GM19238 (cell line): Measurements from ENCODE around the gene PLEK2.

Experiments used
- DNase-seq: peaks from one replicate; pipeline ENCODE4 v3.0.0; 2011; ENCODE audit warnings: low spot score; ENCODE audit not compliant: insufficient read length

PLEK2 gene

GRCh38 chr14:67397536-67397935 is 14.4 kb downstream of the PLEK2 start:
- DNase-seq, result no peak

- no peak for DNase-seq
Measured at GRCh38 chr14:67396381-67396970, 15.5 kb downstream of the PLEK2 start.

- DNase-seq, result no peak
Measured at GRCh38 chr14:67395876-67396189, 16.1 kb downstream of the PLEK2 start.

DNA sequence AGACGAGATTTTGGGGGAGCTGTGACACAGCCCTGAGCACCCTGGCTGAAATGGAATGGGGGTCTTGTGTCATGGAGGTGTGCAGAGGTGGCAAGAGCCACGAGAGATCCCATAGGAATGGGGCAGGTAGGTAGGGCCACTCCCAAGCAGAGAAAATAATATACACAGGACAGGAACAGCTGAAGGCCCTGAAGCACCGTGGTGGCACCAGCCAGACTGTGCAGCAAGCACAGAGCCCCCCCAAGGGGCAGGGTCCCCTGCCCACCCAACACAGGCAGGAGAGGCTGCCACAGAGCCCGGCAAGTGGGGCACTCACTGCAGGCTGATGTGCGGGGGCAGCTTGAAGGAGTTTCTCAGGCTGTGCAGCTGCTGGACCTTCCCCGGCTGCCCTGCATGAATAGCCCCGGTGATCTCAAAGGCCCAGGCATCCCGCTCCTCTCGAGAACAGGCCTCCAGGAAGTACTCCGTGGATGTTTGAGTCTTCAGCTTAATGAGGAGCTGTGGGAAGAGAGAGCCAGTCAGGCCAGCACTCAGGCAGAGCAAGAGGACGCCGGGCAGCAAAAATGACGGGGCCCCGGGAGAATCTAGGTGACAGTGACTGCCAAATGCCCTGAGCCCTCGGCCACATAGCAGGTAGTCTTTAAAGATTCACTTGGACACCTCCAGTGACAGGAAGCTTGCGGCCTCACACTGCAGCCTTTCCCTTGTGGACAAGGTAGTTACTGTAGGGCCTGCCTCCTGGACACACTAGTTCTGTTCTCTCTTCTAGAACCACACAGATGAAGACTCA is 16.7 kb downstream of the PLEK2 start:
- no peak for DNase-seq

- DNase-seq, result no peak
Measured at GRCh38 chr14:67393689-67394088, 18.3 kb downstream of the PLEK2 start.

DNA sequence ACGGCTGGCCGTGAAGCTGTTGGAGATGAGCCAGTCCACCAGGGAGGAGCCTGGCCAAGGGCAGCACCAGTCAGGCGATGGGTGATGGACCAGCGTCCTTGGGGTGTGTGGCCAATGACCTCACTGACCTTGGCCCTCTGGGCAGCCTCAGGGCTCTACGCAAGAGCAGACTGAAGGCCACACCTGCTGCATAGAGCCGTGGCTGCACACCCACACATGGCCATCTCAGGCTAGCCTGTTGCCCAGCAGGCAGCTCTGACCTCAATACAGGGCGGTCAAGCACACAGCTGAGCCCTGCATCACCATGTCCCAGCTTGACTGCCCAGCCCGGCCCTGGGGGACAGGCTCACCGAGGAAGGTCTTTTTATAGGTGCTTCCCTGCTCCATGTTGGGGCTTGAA is 19.2 kb downstream of the PLEK2 start:
- no peak for DNase-seq

DNA sequence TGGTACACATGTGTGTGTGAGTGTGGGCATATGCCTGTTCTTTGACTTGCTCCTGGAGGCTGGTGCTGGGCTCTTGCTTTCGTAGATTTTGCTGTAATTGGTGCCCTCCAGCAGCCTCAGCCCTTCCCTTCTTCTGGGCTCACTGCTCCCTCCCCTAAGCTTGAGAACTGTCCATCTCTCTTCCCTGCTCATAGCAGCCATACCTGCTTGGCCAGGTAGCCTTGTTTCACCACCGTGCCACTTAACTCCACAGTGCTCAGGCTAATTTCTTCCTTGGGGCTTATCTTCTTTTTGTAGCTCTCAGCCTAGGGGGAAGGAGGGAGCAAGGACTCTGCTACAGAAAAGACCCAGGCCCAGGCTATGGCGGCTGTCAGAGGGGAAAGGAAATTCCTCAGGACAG is 19.8 kb downstream of the PLEK2 start:
- no peak for DNase-seq

DNA sequence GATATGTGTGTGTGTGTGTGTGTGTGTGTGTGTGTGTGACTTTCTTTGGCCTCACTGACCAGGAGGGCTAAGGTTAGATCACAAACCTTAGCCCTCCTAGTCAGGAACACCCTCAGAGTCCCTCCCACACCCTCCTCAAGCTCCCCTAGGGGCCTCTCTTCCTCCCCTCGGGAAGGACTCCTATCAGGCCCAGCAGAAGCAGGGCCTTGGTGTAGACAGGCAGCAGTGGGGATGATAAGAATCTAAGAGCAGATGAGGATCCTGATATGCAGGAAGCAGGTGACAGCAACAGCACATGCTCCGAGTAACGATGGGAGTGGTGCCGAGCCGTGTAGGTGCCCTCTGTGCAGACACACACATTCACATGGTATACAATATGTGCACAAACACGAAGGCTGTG is 20.7 kb downstream of the PLEK2 start:
- no peak for DNase-seq

GRCh38 chr14:67389811-67390534 is 22.0 kb downstream of the PLEK2 start:
- no peak for DNase-seq

DNA sequence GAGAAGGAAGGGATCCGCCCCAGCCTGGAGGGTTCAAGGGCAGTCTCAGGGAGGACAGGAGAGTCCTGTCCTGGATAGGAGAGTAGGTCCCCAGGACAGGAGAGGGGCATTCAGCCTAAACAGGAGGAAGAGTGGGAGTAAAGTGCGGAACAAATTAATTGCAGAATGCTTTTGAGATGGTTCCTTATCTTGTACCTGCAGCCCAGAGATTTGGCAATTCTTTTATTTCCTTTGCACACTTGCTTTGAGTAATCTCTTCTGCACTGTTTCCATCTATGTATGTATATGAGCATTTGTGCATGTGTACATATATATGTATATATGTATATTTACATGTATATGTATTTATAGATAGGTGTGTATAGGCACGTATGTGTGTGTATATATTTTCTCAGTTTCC is 22.7 kb downstream of the PLEK2 start:
- no peak for DNase-seq

- DNase-seq, result no peak
Measured at GRCh38 chr14:67387195-67387594, 24.8 kb downstream of the PLEK2 start.

GRCh38 chr14:67385618-67386017 is 26.3 kb downstream of the PLEK2 start:
- DNase-seq, result no peak

GRCh38 chr14:67385120-67385519 is 26.8 kb downstream of the PLEK2 start:
- DNase-seq, result no peak

- no peak for DNase-seq
Measured at GRCh38 chr14:67377916-67378315, 34.0 kb downstream of the PLEK2 start.

- DNase-seq, result no peak
Measured at GRCh38 chr14:67373347-67373746, 38.6 kb downstream of the PLEK2 start.

- no peak for DNase-seq
Measured at GRCh38 chr14:67372833-67373232, 39.1 kb downstream of the PLEK2 start.

GRCh38 chr14:67371247-67372148 is 40.5 kb downstream of the PLEK2 start:
- no peak for DNase-seq

GRCh38 chr14:67370830-67371229 is 41.1 kb downstream of the PLEK2 start:
- DNase-seq, result no peak

DNA sequence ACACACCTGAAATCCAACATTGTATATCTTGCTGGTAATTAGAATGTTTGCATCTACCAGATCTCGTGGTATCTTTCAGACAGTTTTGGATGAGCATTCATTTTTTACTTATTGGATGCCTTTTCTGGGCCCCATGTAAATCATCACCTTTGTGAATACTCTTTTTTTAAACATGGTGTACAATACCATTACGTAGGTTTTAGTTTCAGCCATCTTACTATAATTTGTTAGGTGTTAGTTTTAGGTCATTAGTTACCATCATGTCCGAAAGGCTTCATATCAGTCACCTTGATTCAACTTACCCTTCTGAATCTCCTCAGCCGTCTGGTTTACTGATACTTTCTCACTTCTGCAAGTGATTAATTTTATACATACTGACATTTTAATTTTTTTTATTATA is 46.5 kb downstream of the PLEK2 start:
- DNase-seq, result no peak

- DNase-seq, result no peak
Measured at GRCh38 chr14:67360470-67361206, 51.3 kb downstream of the PLEK2 start.
